ENCODE results near the gene SULF2. TPM values are rescaled to one million over a fixed set of nuclear protein-coding genes. Genes with fewer than 3 reads are reported as not detected.

SULF2 gene
- total RNA-seq, 1 experiment from 2014 or later, result 13.0 TPM

- intact Hi-C loops (cut with micrococcal nuclease), result no loop called here
- no peak overlapping the region for H3K4me2 ChIP-seq (ENCODE audit: low read length)
- ATAC-seq (no peak), DNase-seq (ENCODE audit: low read depth, low spot score) (no peak)
- TF ChIP-seq ZNF274 (IDR thresholded peaks at IDR 0.05; ENCODE audit: low read depth, low read length) (no peak), EGR1 (IDR thresholded peaks at IDR 0.05; ENCODE audit: low read depth) (no peak), RAD21 (IDR thresholded peaks at IDR 0.05; ENCODE audit: low read depth) (no peak), ATF3 (IDR thresholded peaks at IDR 0.05) (no peak), ZFX (IDR thresholded peaks at IDR 0.05) (no peak), JUND (IDR thresholded peaks at IDR 0.05) (no peak), FOSL1 (IDR thresholded peaks at IDR 0.05; ENCODE audit: low read depth) (no peak)
- TF ChIP-seq, protein P1, sequence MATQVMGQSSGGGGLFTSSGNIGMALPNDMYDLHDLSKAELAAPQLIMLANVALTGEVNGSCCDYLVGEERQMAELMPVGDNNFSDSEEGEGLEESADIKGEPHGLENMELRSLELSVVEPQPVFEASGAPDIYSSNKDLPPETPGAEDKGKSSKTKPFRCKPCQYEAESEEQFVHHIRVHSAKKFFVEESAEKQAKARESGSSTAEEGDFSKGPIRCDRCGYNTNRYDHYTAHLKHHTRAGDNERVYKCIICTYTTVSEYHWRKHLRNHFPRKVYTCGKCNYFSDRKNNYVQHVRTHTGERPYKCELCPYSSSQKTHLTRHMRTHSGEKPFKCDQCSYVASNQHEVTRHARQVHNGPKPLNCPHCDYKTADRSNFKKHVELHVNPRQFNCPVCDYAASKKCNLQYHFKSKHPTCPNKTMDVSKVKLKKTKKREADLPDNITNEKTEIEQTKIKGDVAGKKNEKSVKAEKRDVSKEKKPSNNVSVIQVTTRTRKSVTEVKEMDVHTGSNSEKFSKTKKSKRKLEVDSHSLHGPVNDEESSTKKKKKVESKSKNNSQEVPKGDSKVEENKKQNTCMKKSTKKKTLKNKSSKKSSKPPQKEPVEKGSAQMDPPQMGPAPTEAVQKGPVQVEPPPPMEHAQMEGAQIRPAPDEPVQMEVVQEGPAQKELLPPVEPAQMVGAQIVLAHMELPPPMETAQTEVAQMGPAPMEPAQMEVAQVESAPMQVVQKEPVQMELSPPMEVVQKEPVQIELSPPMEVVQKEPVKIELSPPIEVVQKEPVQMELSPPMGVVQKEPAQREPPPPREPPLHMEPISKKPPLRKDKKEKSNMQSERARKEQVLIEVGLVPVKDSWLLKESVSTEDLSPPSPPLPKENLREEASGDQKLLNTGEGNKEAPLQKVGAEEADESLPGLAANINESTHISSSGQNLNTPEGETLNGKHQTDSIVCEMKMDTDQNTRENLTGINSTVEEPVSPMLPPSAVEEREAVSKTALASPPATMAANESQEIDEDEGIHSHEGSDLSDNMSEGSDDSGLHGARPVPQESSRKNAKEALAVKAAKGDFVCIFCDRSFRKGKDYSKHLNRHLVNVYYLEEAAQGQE (IDR thresholded peaks at IDR 0.05; ENCODE audit: low read depth), result no peak
- H4K20me1 ChIP-seq (ENCODE audit: insufficient read depth), result no peaks in the 10 kb centered on the region
- POLR2A ChIA-PET, result no interaction called here
- no peaks in the 10 kb centered on the region for H3K27me3 ChIP-seq (ENCODE audit: insufficient read depth, low read length)
- H2AFZ ChIP-seq (ENCODE audit: low read depth, low read length, poor library complexity, severe bottlenecking), result no peak overlapping the region
- no peaks in the 10 kb centered on the region for H3K9me2 ChIP-seq (ENCODE audit: insufficient read depth)
- H3K9me3 ChIP-seq (ENCODE audit: control insufficient read depth in 1 of 2, insufficient read depth in 1 of 2, low read depth in 1 of 2, low read length in 2 of 2), result no peaks in the 10 kb centered on the region
- RAD21 ChIA-PET (ENCODE audit: low non-redundant PET in 1 of 2, low total read pairs in 2 of 2, uncharacterized antibody in 2 of 2, unreplicated experiment in 2 of 2), result no interaction called here
- no peak overlapping the region for H3K27ac ChIP-seq (ENCODE audit: low read depth, low read length)
- H3K9ac ChIP-seq (ENCODE audit: low read length), result no peak overlapping the region
- CTCF ChIA-PET, result no interaction called here
- no TSS peak for BruUV-seq (replicated peaks)
- H3K4me3 ChIP-seq (replicated peaks in 1 of 2; ENCODE audit: low read depth in 1 of 2, low read length in 2 of 2), result no peak overlapping the region
- no peaks in the 10 kb centered on the region for H3K4me1 ChIP-seq (ENCODE audit: control insufficient read depth in 1 of 2, insufficient read depth in 2 of 2, low read length in 2 of 2)
- no peaks in the 10 kb centered on the region for H3K79me2 ChIP-seq (ENCODE audit: insufficient read depth, low read length)
- H3K36me3 ChIP-seq (ENCODE audit: control insufficient read depth in 1 of 2, insufficient read depth in 2 of 2, low read length in 2 of 2), result no peaks in the 10 kb centered on the region
These were observed 16.5 kb upstream of the SULF2 start for GRCh38 chr20:47801759-47802158.

DNA sequence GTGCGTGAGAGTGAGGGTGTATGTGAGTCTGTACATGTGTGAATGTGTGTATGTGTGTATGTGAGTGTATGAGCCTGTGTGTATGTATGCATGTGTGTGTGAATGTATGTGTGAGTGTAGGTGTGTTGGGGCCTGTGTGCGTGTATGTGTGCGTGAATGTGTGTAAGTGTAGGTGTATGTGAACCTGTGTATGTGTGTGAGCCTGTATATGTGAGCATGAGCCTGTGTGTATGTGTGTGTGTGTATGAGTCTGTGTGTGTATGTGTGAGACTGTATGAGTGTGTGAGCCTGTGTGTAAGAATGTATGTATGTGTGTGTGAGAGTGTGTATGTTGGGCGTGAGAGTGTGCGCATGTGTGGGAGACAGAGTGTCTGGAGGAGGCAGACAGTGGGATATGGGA is 15.8 kb upstream of the SULF2 start:
- BruUV-seq (replicated peaks), result no TSS peak
- Histone ChIP-seq H3K9ac (ENCODE audit: low read length) (no peak overlapping the region), H3K79me2 (ENCODE audit: insufficient read depth, low read length) (no peaks in the 10 kb centered on the region), H3K4me3 (replicated peaks in 1 of 2; ENCODE audit: low read depth in 1 of 2, low read length in 2 of 2) (no peak overlapping the region), H3K9me3 (ENCODE audit: control insufficient read depth in 1 of 2, insufficient read depth in 1 of 2, low read depth in 1 of 2, low read length in 2 of 2) (no peaks in the 10 kb centered on the region), H3K27ac (ENCODE audit: low read depth, low read length) (no peak overlapping the region), H3K36me3 (ENCODE audit: control insufficient read depth in 1 of 2, insufficient read depth in 2 of 2, low read length in 2 of 2) (no peaks in the 10 kb centered on the region), H3K27me3 (ENCODE audit: insufficient read depth, low read length) (no peaks in the 10 kb centered on the region), H3K4me2 (ENCODE audit: low read length) (no peak overlapping the region), H2AFZ (ENCODE audit: low read depth, low read length, poor library complexity, severe bottlenecking) (no peak overlapping the region), H3K9me2 (ENCODE audit: insufficient read depth) (no peaks in the 10 kb centered on the region), H3K4me1 (ENCODE audit: control insufficient read depth in 1 of 2, insufficient read depth in 2 of 2, low read length in 2 of 2) (no peaks in the 10 kb centered on the region), H4K20me1 (ENCODE audit: insufficient read depth) (no peaks in the 10 kb centered on the region)
- ATAC-seq (no peak), DNase-seq (ENCODE audit: low read depth, low spot score) (no peak)
- ChIA-PET CTCF (no interaction called here), RAD21 (ENCODE audit: low non-redundant PET in 1 of 2, low total read pairs in 2 of 2, uncharacterized antibody in 2 of 2, unreplicated experiment in 2 of 2) (no interaction called here), POLR2A (no interaction called here)
- intact Hi-C loops (cut with micrococcal nuclease), result no loop called here
- TF ChIP-seq FOSL1 (IDR thresholded peaks at IDR 0.05; ENCODE audit: low read depth), result no peak
- TF ChIP-seq SP1 (IDR thresholded peaks at IDR 0.05; ENCODE audit: low read depth), result no peak
- no peak for TF ChIP-seq ELF1 (IDR thresholded peaks at IDR 0.05; ENCODE audit: borderline replicate concordance, low read depth)
- no peak for TF ChIP-seq TCF7L2 (IDR thresholded peaks at IDR 0.05; ENCODE audit: borderline replicate concordance, extremely low read depth, insufficient read depth, insufficient read length)
- no peak for TF ChIP-seq JUND (IDR thresholded peaks at IDR 0.05)
- no peak for TF ChIP-seq SIN3A (IDR thresholded peaks at IDR 0.05; ENCODE audit: low read depth)
- TF ChIP-seq ZBTB33 (IDR thresholded peaks at IDR 0.05; ENCODE audit: extremely low read depth, insufficient replicate concordance, low read length), result no peak
- no peak for TF ChIP-seq POLR2AphosphoS5 (IDR thresholded peaks at IDR 0.05; ENCODE audit: low read depth, low read length)
- TF ChIP-seq MAX (IDR thresholded peaks at IDR 0.05), result no peak
- TF ChIP-seq POLR2A (IDR thresholded peaks at IDR 0.05; ENCODE audit: borderline replicate concordance, extremely low read depth, insufficient read depth, insufficient read length), result no peak
- no peak for TF ChIP-seq ATF3 (IDR thresholded peaks at IDR 0.05)
